GF-D8 (cell line): Measurements from ENCODE around the gene MBTD1.
"Not testable (repeated sequence)": the region's sequence is repeated elsewhere in the genome, so short reads cannot be mapped to it uniquely, and the experiment has no call there.

ENCODE experiments used
- DNase-seq: peaks from one replicate; lab custom pipeline; 2025; lab: John Stamatoyannopoulos, UW

Gene MBTD1

DNA sequence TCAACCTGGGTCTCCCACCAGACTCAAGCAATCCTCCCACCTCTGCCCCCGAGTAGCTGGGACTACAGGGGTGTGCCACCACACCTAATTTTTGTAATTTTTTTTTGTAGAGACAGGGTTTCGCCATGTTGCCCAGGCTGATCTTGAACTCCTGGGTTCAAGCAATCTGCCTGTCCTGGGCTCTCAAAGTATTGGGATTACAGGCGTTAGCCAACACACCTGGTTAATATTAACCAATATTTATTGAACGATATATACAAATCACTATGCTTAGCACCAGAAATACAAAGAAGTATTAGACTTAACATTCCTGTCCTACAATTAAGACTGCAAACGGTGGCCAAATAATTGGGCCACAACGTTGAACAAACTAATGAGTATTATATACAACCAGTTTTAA is 4.2 kb downstream of the MBTD1 start:
- no peak for DNase-seq

DNA sequence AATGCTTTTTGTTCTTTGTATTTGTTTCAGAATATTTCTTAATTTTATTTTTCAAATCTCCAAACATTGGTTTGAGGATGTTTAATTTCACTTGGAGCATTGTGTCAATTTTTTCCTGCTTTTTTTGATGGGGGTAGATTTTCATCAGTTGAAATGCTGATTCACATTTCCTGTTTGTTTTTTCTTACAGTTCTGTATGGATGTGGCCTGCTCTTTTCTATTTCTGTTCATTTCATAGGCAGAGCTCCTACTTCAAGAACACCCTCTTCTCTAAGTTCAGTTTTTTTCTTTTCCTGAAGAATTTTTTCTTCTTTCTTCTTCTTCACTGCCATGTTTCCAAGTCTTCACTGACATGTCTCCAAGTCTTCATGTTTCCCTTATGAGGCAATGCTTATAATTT is 8.8 kb downstream of the MBTD1 start:
- no peak for DNase-seq

DNA sequence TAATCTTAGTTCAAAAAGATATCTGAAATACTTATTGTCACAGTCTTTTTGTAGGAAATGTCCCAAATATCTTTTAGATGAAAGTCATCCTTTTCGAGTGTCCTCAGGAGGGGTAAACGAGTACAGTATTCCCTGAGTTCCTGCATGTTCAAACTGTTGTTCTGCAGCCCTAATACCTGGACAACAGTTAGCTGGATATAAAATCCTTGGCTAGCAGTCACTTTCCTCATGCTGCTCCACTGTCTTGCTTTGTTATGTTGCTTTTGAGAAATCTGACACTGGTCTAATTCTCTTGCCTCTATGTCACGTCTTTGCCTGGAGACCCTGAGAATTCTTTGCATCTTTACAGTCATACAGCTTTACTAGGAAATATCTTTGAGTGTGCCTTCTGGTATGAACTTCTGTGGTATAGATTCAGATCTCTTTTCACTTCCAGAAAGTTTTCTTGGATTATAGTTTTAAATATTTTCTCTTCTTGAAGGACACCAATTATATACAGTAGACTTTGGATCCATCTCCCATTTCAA is 9.5 kb downstream of the MBTD1 start:
- DNase-seq, result no peak

DNA sequence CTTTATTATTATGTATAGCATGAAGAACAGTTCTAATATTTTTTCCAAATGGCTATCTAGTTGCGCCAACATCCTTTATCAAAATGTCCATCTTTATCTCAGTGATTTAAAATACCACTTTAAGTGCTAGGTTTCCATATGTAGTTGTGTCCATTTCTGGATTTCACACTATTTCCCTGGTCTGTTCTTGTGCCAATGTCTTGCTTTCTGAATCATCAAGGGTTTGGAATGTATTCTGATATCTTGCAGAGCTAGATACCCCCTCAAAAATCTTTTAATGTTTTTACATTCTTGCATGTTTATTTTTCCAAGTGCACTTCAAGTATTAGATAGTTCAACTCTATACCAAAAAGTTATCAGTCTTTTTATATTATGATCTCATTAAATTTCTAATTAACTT is 14.3 kb downstream of the MBTD1 start:
- no peak for DNase-seq

DNA sequence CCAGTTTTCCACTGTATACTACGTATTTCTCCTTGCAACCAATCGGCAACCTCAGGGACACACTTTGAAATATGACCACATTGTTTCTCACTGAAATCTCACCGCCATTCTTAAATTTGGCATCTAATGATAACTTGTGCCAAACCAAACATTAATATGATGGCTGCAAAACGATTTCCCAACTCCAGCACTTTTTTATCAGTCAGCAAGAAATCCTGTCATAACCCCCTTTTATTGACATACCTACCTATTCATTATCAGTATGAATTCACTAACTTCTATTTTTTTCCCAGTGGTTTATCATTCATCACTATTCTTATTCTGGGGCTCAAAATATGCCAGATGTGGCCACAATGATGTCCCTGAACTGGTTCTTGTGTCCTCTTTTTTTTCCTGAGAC is 15.8 kb downstream of the MBTD1 start:
- DNase-seq, result no peak

DNA sequence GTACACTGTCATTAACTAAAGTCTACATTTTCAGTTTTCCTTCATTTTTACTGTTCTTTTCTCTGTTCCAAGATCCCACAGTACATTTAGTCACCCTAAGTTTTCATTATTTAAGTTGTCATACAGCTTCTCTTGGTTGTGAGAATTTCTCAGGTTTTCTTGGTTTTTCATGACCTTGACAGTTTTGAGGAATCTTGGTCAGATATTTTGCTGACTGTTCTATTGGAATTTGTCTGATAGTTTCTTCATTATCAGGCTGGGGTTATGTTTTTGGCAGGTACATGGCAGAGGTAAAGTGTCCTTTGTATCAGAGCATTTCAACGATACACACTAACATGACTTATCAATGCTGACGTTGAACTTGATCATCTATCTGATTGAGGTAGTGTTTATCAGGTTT is 19.6 kb downstream of the MBTD1 start:
- no peak for DNase-seq

DNA sequence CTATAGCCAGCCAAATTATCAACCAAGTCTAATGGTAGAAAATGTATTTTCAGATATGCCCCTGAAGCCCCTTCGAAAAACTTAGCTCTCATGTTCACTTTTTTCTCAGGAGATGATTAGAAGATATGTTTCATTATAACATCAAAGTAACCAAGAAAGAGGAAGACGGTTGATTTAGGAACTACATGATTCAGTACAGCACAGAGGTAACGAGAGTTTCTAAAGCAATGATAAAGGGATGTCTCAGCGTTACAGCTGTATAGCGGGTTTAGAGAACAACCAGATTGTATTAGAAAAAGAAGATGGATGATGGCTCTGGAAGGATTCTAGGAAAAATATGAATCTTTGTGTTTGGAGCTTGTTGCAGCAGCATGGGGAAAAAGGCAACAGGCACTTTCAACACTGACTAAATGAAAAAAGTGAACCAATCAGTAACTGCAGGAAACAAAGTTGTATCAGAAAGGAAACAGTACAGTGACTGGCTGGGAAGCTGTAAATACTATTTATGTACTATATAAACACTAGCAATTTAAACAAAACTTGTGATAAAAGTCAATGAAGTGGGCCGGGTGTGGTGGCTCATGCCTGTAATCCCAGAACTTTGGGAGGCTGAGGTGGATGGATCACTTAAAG is 21.5 kb downstream of the MBTD1 start:
- no peak for DNase-seq

DNA sequence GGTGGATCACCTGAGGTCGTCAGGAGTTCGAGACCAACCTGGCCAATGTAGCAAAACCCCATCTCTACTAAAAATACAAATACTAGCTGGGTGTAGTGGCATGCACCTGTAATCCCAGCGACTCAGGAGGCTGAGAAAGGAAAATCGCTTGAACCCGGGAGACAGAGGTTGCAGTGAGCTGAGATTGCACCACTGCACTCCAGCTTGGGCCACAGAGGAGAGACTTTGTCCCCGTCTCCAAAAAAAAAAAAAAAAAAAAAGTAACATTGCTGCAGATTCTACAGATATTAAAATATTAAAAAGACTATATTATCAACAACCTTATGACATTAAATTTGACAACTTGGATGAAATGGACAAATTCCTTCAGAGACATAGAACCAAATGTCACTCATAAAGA is 25.7 kb downstream of the MBTD1 start:
- DNase-seq, result no peak

DNA sequence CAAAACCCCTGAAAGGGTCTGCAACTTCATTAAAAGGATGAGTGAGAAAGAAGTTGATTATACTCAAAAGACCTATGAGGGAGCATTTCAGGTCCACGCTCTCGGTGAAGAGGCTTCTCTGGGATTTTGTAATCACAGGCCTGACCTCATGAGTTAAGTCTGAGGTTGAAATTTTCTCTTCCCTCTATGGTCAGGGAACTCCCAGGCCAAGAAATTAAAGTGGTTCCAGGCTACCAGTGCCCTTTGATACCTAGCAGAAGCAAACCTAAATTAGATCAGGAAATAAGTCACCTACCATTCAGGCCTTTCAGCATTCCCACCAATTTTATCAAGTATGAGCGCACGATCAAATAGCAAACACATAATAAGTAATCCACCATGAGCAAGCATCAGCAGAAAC is 27.9 kb downstream of the MBTD1 start:
- DNase-seq, result no peak

DNA sequence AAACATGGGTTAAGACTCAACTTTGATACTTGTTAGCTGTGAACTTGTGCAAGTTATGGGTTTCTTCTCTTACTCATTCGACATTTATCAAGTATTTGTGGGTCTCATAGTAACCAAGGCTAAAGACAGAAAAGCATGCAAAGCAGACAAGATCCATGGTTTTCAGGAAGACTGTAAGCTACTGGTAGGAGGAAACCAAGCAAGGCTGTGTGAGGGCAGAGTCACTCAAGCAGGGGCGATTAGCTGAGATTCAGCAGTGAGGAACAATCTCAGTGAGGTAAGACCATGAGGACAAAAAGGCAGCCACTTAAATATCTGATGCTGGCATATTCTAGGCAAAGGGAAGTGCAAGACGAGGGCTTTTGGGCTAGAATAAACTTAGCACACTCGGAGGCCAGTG is 29.5 kb downstream of the MBTD1 start:
- DNase-seq, result no peak

DNA sequence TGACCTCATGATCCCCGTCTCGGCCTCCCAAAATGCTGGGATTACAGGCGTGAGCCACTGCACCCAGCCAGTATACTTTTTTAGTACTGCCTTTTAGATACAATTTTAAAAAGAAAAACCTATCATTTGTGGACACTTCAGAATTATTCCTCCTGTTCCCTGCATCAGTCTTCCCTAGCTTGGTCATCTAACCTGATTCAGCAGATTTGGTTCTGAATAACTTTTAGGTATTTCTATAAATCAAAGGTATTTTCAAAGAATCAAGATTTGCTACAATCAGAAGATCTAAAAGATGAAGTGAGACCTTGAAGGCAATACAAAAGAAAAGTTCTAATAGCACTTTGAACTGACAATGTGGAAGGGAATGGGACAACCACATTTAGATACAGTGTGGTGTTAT is 30.0 kb downstream of the MBTD1 start:
- no peak for DNase-seq

DNA sequence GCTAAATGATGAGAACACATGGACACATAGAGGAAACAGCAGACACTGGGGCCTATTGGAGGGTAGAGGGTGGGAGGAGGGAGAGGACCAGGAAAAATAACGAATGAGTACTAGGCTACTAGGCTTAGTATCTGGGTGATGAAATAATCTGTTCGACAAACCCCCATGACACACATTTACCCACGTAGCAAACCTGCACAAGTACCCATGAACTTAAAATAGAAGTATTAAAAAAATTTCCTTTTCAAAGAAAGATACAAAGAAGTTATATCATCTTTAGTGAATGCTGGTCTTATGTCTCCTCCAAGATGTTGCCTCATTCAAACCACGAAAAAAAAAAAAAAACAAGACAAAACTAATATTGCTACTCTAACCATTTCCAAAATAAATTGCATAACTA is 31.7 kb downstream of the MBTD1 start:
- DNase-seq, result no peak

DNA sequence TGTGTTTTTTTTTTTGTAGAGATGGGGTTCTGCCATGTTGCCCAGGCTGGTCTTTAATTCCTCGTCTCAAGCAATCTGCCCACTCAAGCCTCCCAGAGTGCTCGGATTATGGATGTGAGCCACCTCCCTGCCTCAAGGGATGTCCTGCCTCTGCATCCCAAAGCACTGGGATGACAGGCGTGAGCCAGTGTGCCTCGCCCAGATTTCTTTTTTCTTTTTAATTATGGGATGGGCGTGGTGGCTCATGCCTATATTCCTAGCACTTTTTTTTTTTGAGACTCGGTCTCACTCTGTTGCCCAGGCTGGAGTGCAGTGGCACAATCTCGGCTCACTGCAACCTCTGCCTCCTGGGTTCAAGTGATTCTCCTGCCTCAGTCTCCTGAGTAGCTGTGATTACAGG is 34.3 kb downstream of the MBTD1 start:
- DNase-seq, result not testable (repeated sequence)

DNA sequence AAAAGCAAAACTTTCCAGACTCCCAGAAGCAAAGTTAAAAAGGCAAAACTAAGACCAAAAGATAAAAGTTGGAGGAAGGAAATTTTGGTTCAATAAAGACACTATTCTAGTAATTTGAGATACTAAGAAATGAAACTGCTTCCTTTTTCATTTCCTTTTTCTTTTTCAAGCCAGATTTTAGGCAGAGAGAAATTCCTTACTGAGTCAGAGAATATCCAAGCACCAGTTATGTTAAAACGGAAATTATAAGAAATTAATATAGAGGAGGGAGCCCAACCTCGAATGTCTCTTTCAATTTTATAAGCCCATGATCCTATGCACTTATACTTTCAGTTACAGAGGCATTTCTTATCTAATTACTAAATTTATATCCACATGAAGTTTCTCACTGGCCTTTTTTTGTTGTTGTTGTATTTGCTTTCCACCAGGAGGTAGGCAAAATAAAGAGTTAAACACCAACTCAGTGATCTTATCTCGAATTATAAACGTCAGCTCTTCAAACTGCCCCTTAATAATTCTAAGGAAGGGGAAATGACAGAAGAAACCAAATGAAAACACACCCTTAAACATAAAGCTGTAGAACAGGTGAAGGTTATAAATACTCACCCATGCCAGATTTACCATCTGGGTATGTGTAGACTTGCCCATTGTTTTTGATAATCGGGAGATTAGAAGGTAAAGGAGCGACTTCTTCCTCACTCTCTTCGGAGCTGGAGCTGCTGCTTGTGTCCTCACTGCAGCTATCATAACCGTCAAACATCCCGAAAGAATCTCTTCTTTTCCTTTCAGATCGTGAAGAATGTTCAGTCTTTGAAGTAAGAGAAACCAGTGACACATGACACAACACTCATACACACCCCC is 35.2 kb downstream of the MBTD1 start:
- no peak for DNase-seq

DNA sequence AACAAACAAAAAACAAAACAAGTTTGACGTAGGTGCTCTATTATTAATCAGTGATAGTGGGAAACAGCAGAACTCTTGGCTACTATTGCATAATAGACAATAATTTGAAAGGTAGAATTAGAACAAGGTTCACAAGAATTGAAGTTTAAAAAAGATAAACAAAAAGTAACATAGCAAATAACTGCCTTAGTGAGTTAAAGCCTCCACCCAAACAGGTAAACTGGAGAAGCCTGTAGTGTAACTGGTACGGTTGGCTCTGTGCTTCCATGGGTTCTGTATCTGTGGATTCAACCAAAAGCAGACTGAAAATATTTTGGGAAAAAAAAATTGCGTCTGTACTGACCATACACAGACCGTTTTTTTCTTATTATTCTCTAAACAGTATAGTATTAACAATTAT is 38.5 kb downstream of the MBTD1 start:
- no peak for DNase-seq

DNA sequence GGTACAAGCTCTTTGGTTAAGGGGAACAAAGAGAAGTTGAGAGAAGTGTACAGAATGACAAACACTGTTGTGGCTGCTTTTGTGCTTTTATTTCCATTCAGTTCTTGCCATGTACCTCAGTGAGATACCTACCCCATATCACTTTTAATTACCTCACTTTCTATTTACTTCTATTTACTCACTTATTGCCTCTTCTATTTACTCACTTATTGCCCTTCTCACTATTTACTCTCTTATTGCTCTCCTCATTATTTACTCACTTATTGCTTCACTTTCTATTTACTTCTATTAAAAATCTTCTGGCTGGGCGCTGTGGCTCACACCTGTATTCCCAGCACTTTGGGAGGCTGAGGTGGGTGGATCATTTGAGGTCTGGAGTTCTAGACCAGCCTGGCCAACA is 41.9 kb downstream of the MBTD1 start:
- no peak for DNase-seq

DNA sequence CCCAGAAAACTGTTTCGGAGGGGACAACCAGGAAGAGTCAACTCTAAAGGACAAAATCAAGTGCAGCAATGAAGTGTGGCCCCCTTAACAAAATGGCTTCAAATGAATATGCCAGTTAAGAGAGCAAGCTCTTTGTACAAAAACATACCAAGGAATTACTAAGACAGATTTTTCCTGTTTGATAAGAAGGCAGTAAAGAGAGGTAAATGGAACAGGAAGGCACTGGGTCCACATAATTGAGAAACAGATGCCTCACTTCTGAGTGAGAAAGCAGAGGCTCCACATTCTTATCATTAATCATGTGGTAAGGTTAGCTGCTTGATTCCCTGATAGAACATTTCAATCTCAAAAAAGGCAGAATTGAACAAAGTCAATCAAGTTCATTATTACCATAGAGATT is 44.9 kb downstream of the MBTD1 start:
- DNase-seq, result no peak

DNA sequence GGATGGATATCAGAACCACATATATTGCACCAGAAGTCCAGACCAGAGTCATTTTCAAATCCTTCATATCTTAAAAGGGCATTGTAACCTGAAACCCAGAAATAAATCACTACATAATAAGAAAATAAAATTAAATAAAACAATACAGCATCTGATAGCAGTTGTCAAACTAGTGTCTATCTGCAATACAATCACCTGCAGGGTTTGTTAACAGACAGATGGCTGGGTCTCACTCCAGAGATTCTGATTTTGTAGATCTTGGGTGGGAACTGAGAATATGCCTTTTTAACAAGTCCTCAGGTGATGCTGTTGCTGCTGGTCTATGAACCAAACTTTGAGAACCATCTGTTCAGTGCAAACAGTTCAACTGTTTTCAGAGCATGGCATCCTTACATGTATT is 56.0 kb downstream of the MBTD1 start:
- no peak for DNase-seq

DNA sequence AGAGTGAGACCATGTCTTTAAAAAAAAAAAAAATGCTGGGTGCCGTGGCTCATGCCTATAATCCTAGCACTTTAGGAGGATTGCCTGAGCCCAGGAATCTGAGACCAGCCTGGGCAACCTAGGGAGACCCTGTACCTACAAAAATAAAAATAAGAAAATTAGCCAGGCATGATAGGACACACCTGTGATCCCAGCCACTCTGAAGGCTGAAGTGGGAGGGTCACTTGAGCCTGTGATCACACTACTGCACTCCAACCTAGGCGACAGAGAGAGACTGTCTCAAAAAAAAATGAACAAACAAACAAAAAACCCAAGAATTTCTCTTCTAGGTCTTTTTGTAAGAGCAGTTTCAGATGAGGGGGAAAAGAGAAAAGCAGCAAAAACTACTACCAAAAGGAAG is 59.0 kb downstream of the MBTD1 start:
- no peak for DNase-seq

DNA sequence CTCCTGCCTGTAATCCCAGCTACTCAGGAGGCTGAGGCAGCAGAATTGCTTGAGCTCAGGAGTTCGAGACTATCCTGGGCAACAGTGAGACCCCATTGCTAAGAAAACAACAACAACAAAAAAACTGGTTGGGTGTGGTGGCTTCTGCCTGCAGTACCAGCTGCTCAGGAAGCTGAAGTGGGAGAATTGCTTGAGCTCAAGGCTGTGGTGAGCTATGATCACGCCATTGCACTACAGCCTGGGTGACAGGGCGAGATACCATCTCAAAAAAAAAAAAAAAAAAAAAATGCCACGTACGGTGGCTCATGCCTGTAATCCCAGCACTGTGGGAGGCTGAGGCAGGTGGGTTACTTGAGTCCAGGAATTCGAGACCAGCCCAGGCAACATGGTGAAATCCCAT is 59.6 kb downstream of the MBTD1 start:
- no peak for DNase-seq

DNA sequence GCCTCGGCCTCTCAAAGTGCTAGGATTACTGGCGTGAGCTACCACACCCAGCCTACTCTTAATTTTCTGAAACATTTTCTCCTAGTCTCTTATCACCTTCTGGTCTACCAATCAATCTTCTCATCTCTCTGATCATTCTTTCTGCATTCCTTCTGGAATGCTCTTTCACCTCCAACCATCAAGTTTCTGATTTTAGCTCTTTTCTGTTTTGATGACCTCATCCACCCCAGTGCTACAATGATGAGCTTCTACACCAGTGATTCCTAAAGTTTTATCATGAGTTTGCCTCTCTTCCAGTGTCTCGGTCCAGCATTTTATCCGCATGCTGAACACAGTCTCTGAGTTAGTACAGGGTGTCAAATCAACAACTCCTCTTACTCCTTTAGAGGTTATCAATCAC is 62.1 kb downstream of the MBTD1 start:
- no peak for DNase-seq

DNA sequence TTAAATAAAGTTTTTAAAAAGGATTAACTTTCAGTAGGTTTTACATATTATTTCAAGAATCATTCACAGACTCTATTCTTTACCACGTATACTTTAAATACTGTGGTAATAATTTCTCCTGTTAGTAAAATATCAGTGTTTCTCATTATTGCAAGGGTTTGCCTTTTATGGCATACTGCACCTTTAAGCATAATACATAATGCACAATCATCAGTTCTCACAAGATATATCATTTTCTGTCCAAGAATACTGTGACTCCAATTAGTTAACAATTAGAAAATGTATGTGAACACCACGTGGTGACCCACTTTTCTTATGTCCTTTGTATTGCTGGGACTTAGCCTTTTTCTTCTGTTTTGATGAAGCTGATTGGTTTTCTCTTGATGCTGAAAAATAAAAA is 68.0 kb downstream of the MBTD1 start:
- DNase-seq, result no peak

DNA sequence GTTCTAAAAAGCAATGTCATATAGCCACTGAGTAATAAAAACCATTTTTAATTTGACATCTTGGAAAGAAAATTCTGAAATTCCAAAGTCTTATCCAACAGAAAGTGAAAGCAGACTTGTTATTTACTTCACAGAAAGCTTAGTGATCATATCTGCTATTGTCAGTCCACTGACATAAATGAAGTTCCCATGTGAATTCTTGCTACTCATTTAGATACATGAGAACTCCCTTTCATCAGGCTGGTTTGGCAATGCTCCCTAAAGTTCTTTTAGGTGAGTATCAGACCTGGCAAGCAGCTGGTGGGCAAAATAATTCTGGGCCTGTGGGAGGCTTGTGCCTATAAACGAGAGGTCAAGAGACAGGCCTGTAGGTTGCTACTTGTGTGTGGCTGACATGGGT is 70.2 kb downstream of the MBTD1 start:
- DNase-seq, result no peak

DNA sequence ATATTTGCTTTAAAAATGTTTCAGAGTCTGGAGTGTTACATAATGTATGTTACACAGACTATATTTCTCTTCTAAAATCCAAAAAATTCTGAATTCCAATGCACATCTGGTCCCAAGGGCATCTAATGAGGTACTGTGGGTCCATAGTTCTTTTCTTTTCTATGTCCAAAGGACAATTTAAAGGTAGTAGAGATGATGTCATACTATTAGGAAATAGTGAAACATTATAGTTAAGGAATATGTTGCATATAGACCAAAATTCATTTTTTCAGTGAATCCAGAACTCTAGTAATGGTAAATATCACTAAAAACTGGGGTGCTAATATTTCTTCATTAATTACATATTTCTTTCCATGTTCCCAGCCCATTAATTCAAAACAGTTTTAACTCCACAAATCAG is 70.7 kb downstream of the MBTD1 start:
- DNase-seq, result no peak
